ENCODE data around the gene PPP1R14B.

DNA sequence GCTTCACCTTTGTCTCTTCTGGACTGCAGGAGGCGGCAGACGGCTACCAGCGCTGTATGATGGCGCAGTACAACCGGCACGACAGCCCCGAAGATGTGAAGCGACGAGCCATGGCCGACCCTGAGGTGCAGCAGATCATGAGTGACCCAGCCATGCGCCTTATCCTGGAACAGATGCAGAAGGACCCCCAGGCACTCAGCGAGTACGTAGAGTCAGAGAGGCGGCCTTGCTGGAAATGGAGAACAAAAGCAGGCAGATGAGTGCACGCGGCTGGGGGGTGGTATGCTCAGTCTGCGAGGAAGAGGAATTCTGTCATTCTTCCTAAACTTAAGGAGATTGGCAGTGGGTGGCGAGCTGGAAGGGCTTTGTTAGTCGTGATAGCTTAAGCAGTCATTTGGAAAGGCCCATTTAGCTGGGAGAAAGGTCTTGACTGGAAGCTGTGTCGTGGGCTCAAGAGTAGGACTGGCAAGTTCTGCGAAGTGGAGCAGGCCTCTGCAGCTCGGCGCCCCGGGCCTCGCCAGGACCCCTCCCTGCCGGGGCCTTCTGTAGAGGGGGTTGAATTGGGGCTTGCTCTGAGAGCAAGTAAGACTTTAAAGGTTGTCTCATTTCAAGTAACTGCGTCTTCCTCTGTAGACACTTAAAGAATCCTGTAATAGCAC lies 43.2 kb downstream of the PPP1R14B start:
- no peak for TF ChIP-seq POLR2A (IDR thresholded peaks at IDR 0.05; ENCODE audit: low read depth, low read length)
- no peak for TF ChIP-seq POLR2AphosphoS5 (IDR thresholded peaks at IDR 0.05; ENCODE audit: low read depth, low read length)
- no peak for TF ChIP-seq SPI1 (IDR thresholded peaks at IDR 0.05; ENCODE audit: low read depth, low read length)
